ENCODE data around the gene PSMB5. TPM values are rescaled to one million over a fixed set of nuclear protein-coding genes. Genes with fewer than 3 reads are reported as not detected.

Gene PSMB5
- total and polyA plus RNA-seq, 2 of the 13 experiments (the other 11 are each of a cell fraction or from before 2014, with no cell fraction given) = 705 to 871 TPM

DNA sequence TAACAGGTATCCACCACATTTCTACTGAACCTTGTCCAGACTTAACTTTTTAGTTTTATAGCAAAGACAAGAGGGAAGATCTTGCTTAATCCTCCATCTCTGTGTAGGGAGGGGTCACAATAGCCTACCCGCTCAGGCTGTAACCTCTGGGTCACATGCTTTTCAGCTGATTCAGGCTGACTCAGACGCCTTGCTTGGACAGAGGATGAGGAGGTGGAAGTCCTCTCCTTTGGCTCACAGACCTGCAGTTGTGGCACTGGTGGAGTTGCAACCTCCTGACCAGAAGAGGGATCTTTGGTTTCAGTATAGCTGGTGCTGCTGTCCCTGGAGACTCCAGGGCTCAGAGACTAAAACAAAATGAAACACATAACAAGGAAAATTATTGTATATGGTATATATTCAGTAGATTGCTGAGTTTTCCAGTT is 44.0 kb upstream of the PSMB5 start (continued):
- TF ChIP-seq AGO2 (optimal IDR thresholded peaks at IDR 0.05; ENCODE audit: low read depth, low read length) (no peak), ZFP41 (CRISPR knock-in tag; IDR thresholded peaks at IDR 0.05; ENCODE audit: borderline replicate concordance) (no peak), XBP1 (CRISPR knock-in tag; IDR thresholded peaks at IDR 0.05) (no peak), ZNF446 (CRISPR knock-in tag; IDR thresholded peaks at IDR 0.05) (no peak), RBFOX2 (IDR thresholded peaks at IDR 0.05; ENCODE audit: low read depth, low read length) (0 out of 2 replicates have a peak, but pooled peaks have one; percentile 6), ZNF496 (CRISPR knock-in tag; IDR thresholded peaks at IDR 0.05; ENCODE audit: insufficient replicate concordance) (no peak), SP4 (CRISPR knock-in tag; IDR thresholded peaks at IDR 0.05) (no peak), TBL1XR1 (IDR thresholded peaks at IDR 0.05; ENCODE audit: borderline replicate concordance, low read length, partially characterized antibody) (no peak), POGZ (CRISPR knock-in tag; IDR thresholded peaks at IDR 0.05) (0 out of 2 replicates have a peak, but pooled peaks have one; percentile 20), NFE2L2 (IDR thresholded peaks at IDR 0.05; ENCODE audit: low read length) (no peak), FOSL2 (CRISPR knock-in tag; IDR thresholded peaks at IDR 0.05) (peak; percentile 94), ZSCAN22 (CRISPR knock-in tag; IDR thresholded peaks at IDR 0.05) (no peak), ZNF878 (CRISPR knock-in tag; IDR thresholded peaks at IDR 0.05) (no peak), PAWR (CRISPR knock-in tag; IDR thresholded peaks at IDR 0.05; ENCODE audit: borderline replicate concordance) (no peak), ZNF891 (CRISPR knock-in tag; IDR thresholded peaks at IDR 0.05) (no peak)
- TF ChIP-seq, protein P1, sequence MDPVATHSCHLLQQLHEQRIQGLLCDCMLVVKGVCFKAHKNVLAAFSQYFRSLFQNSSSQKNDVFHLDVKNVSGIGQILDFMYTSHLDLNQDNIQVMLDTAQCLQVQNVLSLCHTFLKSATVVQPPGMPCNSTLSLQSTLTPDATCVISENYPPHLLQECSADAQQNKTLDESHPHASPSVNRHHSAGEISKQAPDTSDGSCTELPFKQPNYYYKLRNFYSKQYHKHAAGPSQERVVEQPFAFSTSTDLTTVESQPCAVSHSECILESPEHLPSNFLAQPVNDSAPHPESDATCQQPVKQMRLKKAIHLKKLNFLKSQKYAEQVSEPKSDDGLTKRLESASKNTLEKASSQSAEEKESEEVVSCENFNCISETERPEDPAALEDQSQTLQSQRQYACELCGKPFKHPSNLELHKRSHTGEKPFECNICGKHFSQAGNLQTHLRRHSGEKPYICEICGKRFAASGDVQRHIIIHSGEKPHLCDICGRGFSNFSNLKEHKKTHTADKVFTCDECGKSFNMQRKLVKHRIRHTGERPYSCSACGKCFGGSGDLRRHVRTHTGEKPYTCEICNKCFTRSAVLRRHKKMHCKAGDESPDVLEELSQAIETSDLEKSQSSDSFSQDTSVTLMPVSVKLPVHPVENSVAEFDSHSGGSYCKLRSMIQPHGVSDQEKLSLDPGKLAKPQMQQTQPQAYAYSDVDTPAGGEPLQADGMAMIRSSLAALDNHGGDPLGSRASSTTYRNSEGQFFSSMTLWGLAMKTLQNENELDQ (CRISPR knock-in tag; IDR thresholded peaks at IDR 0.05; ENCODE audit: borderline replicate concordance) = no peak
- TF ChIP-seq, protein P2, sequence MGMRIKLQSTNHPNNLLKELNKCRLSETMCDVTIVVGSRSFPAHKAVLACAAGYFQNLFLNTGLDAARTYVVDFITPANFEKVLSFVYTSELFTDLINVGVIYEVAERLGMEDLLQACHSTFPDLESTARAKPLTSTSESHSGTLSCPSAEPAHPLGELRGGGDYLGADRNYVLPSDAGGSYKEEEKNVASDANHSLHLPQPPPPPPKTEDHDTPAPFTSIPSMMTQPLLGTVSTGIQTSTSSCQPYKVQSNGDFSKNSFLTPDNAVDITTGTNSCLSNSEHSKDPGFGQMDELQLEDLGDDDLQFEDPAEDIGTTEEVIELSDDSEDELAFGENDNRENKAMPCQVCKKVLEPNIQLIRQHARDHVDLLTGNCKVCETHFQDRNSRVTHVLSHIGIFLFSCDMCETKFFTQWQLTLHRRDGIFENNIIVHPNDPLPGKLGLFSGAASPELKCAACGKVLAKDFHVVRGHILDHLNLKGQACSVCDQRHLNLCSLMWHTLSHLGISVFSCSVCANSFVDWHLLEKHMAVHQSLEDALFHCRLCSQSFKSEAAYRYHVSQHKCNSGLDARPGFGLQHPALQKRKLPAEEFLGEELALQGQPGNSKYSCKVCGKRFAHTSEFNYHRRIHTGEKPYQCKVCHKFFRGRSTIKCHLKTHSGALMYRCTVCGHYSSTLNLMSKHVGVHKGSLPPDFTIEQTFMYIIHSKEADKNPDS (CRISPR knock-in tag; IDR thresholded peaks at IDR 0.05) = no peak
- TF ChIP-seq, protein P3, sequence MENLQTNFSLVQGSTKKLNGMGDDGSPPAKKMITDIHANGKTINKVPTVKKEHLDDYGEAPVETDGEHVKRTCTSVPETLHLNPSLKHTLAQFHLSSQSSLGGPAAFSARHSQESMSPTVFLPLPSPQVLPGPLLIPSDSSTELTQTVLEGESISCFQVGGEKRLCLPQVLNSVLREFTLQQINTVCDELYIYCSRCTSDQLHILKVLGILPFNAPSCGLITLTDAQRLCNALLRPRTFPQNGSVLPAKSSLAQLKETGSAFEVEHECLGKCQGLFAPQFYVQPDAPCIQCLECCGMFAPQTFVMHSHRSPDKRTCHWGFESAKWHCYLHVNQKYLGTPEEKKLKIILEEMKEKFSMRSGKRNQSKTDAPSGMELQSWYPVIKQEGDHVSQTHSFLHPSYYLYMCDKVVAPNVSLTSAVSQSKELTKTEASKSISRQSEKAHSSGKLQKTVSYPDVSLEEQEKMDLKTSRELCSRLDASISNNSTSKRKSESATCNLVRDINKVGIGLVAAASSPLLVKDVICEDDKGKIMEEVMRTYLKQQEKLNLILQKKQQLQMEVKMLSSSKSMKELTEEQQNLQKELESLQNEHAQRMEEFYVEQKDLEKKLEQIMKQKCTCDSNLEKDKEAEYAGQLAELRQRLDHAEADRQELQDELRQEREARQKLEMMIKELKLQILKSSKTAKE (CRISPR knock-in tag; IDR thresholded peaks at IDR 0.05; ENCODE audit: borderline replicate concordance) = no peak
- TF ChIP-seq, protein P4, sequence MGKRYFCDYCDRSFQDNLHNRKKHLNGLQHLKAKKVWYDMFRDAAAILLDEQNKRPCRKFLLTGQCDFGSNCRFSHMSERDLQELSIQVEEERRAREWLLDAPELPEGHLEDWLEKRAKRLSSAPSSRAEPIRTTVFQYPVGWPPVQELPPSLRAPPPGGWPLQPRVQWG (CRISPR knock-in tag; IDR thresholded peaks at IDR 0.05; ENCODE audit: borderline replicate concordance, low read depth) = no peak
- TF ChIP-seq, protein P5, sequence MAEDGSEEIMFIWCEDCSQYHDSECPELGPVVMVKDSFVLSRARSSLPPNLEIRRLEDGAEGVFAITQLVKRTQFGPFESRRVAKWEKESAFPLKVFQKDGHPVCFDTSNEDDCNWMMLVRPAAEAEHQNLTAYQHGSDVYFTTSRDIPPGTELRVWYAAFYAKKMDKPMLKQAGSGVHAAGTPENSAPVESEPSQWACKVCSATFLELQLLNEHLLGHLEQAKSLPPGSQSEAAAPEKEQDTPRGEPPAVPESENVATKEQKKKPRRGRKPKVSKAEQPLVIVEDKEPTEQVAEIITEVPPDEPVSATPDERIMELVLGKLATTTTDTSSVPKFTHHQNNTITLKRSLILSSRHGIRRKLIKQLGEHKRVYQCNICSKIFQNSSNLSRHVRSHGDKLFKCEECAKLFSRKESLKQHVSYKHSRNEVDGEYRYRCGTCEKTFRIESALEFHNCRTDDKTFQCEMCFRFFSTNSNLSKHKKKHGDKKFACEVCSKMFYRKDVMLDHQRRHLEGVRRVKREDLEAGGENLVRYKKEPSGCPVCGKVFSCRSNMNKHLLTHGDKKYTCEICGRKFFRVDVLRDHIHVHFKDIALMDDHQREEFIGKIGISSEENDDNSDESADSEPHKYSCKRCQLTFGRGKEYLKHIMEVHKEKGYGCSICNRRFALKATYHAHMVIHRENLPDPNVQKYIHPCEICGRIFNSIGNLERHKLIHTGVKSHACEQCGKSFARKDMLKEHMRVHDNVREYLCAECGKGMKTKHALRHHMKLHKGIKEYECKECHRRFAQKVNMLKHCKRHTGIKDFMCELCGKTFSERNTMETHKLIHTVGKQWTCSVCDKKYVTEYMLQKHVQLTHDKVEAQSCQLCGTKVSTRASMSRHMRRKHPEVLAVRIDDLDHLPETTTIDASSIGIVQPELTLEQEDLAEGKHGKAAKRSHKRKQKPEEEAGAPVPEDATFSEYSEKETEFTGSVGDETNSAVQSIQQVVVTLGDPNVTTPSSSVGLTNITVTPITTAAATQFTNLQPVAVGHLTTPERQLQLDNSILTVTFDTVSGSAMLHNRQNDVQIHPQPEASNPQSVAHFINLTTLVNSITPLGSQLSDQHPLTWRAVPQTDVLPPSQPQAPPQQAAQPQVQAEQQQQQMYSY (CRISPR knock-in tag; IDR thresholded peaks at IDR 0.05) = no peak
